Caco-2 (cell line): ENCODE data around the gene RNF207. TPM values are rescaled to one million over a fixed set of nuclear protein-coding genes. Genes with fewer than 3 reads are reported as not detected.
A peak's percentile ranks its signal among the peaks of the same experiment; 100 is the strongest.

Experiments used
- BruUV-seq: library from RNA; stranded (reverse); fragments of 400-500 nt; replicated peaks from 2 replicates; lab custom pipeline; 2021; lab: Mats Ljungman, UMichigan
- CTCF ChIA-PET: fragments of 300-600 bp; sonication (Branson Sonifier 250); formaldehyde crosslinking; loops from one replicate; lab custom pipeline; 2022; ENCODE audit warnings: antibody characterized with exemption; lab: Charles Lee
- POLR2A ChIA-PET: fragments of 300-600 bp; sonication (Branson Sonifier 250); formaldehyde crosslinking; loops from one replicate; lab custom pipeline; 2022; ENCODE audit warnings: antibody characterized with exemption; lab: Charles Lee
- DNase-seq, 2 experiments: peaks; one replicate each; pipeline versions ENCODE4 v3.0.0 to v3.0.0-alpha.2; 2020 to 2022
- H3K27me3 ChIP-seq: replicated peaks from 2 replicates; pipeline ENCODE4 v1.6.0; 2011; ENCODE audit warnings: low read length; ENCODE audit not compliant: control insufficient read depth, insufficient read depth
- H3K36me3 ChIP-seq: 2 replicates; pipeline ENCODE4 v1.5.1; 2011; ENCODE audit warnings: low read length; ENCODE audit not compliant: control insufficient read depth, insufficient read depth
- H3K4me1 ChIP-seq: fragments of 250-450 bp; sonication (Bioruptor Pico); 2 replicates; pipeline ENCODE4 v1.5.1; 2020; ENCODE audit warnings: mild to moderate bottlenecking
- H3K4me3 ChIP-seq: 2 replicates; pipeline ENCODE4 v1.5.1; 2011; ENCODE audit warnings: low read depth, mild to moderate bottlenecking, control low read depth, low read length
- H3K9me3 ChIP-seq: fragments of 250-450 bp; sonication (Bioruptor Pico); 2 replicates; pipeline ENCODE4 v1.5.1; 2020; ENCODE audit warnings: mild to moderate bottlenecking, moderate library complexity
- H3K27ac Mint-ChIP-seq: one replicate; pipeline ENCODE4 v1.8.0; 2022; ENCODE audit warnings: mixed read lengths; ENCODE audit not compliant: unreplicated experiment
- H3K27me3 Mint-ChIP-seq: one replicate; pipeline ENCODE4 v1.8.0; 2022; ENCODE audit warnings: mixed read lengths; ENCODE audit not compliant: insufficient read depth, unreplicated experiment
- H3K36me3 Mint-ChIP-seq: one replicate; pipeline ENCODE4 v1.8.0; 2022; ENCODE audit warnings: mild to moderate bottlenecking, mixed read lengths; ENCODE audit not compliant: insufficient read depth, unreplicated experiment
- H3K4me1 Mint-ChIP-seq: one replicate; pipeline ENCODE4 v1.8.0; 2022; ENCODE audit warnings: low read depth, mixed read lengths; ENCODE audit not compliant: unreplicated experiment
- H3K4me3 Mint-ChIP-seq: one replicate; pipeline ENCODE4 v1.8.0; 2022; ENCODE audit warnings: mild to moderate bottlenecking, moderate library complexity, mixed read lengths; ENCODE audit not compliant: unreplicated experiment
- H3K9me3 Mint-ChIP-seq: one replicate; pipeline ENCODE4 v1.8.0; 2022; ENCODE audit warnings: mixed read lengths; ENCODE audit not compliant: unreplicated experiment
- intact Hi-C: fragments of 100-400 bp; cut with micrococcal nuclease; formaldehyde crosslinking; loops from one replicate; pipeline ENCODE4 v1.10.0; 2022; ENCODE audit not compliant: unreplicated experiment
- total RNA-seq: library from RNA; stranded (reverse); gene quantifications from 2 replicates; pipeline ENCODE4 v1.2.3, GENCODE V29; 2022
- TF ChIP-seq, protein P1 (sequence below), 2 experiments: fragments of 200-600 bp in 1 of 2; IDR thresholded peaks; 1 replicate in 1 of 2; 2 replicates in 1 of 2; pipeline versions ENCODE4 v1.5.1 to v1.8.0; 2011 to 2022; ENCODE audit warnings: antibody characterized with exemption in 1 of 2, control low read depth in 1 of 2, inconsistent platforms in 1 of 2, low read depth in 1 of 2, low read length in 1 of 2, mild to moderate bottlenecking in 1 of 2, moderate library complexity in 1 of 2; ENCODE audit not compliant: insufficient read depth in 1 of 2, severe bottlenecking in 1 of 2, unreplicated experiment in 1 of 2

RNF207 gene
- total RNA-seq, 1 experiment from 2014 or later: 27.4 TPM

DNA sequence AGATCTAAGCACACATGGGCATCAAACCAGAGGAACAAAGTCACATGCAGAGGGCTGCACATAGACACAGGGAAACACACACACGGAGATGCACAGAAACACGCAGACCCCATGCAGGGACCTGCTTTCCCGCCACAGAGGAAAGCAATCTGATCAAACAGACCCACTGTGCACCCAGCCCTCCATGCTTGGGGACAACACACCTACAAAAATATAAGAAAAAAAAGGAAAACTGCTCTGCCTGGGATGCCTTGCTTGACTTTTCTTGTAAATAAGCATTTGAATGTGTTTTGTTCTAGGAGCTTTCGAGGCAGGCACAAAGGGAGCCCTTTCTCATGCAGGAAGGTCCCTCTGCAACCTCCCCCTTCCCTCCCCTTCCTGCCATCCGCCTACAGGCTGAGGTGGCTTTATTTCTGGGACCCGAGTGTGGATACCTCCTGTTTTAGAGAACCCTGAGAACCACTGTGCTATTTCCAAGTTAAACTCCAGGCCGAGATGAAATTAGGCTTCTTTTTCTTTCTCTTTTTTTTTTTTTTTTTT is 33.4 kb downstream of the RNF207 start:
- Mint-ChIP-seq H3K9me3 (no peaks in the 10 kb centered on the region), H3K4me1 (peaks cover 5% of the 10 kb centered on the region), H3K27ac (no peak overlapping the region), H3K36me3 (peaks cover 1% of the 10 kb centered on the region), H3K27me3 (peaks cover 4% of the 10 kb centered on the region), H3K4me3 (no peak overlapping the region)
- BruUV-seq: no TSS peak
- TF ChIP-seq, protein P1, sequence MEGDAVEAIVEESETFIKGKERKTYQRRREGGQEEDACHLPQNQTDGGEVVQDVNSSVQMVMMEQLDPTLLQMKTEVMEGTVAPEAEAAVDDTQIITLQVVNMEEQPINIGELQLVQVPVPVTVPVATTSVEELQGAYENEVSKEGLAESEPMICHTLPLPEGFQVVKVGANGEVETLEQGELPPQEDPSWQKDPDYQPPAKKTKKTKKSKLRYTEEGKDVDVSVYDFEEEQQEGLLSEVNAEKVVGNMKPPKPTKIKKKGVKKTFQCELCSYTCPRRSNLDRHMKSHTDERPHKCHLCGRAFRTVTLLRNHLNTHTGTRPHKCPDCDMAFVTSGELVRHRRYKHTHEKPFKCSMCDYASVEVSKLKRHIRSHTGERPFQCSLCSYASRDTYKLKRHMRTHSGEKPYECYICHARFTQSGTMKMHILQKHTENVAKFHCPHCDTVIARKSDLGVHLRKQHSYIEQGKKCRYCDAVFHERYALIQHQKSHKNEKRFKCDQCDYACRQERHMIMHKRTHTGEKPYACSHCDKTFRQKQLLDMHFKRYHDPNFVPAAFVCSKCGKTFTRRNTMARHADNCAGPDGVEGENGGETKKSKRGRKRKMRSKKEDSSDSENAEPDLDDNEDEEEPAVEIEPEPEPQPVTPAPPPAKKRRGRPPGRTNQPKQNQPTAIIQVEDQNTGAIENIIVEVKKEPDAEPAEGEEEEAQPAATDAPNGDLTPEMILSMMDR (IDR thresholded peaks at IDR 0.05; ENCODE audit: insufficient read depth in 1 of 2, low read depth in 1 of 2, low read length in 1 of 2, severe bottlenecking in 1 of 2, unreplicated experiment in 1 of 2): no peak
- DNase-seq: no peak
- ChIA-PET POLR2A (no interaction called here), CTCF (interaction anchor here (0.6 to 1.1 kb wide), 4 partner anchors 33 to 340 kb away, joined by 3 to 9 read pairs (median 4); partner anchors contain the start of gene ZBTB48)
- H3K4me1 ChIP-seq: 0 out of 2 replicates have a peak, but pooled peaks cover 12% of the 10 kb centered on the region
- no peaks in the 10 kb centered on the region for H3K27me3 ChIP-seq
- no peaks in the 10 kb centered on the region for H3K36me3 ChIP-seq
- H3K9me3 ChIP-seq: no peaks in the 10 kb centered on the region
- no peak overlapping the region for H3K4me3 ChIP-seq
- intact Hi-C loops: loop anchor here (5.0 kb wide), 1 partner anchor 42 kb away; the partner anchor contains the start of gene RPL22

DNA sequence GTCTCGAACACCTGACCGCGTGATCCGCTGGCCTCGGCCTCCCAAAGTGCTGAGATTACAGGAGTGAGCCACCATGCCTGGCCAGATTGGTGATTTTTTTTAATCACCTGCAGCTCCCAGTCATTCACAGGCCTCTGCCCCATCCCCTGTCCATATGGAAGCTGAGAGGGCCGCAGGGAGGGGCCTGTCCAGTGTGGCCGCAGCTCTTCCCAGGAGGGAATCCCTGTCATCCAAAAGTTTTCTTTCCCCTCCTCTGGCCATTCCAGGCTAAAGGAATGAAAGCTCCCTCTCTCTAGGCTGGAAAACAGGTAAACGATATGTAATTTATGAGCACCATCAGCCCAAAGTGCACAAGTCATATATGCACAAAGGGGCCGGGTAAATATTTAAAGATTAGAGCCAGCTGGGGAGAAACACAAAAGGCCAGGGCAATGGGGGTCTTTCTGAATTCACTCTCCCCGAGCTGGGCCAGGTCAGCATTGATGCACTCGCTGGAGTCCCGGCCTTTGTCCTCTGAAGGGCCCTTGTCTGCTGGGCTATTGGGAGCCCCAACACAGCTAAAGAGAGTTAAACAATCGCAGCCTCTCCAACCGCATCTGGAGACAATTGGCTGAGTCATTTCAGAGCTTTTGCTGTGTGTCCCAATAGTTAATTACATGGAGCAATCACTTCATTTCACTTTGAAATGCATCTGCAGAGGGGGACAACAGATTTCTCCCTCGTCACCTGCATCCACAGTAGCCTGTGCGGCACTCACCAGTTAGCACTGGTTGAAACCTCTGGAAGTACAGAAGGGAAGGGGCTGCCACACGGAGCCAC is 34.2 kb downstream of the RNF207 start:
- H3K4me3 Mint-ChIP-seq: no peak overlapping the region
- no peak overlapping the region for H3K27ac Mint-ChIP-seq
- no TSS peak for BruUV-seq

More for the DNA sequence above, 34.2 kb downstream of the RNF207 start:
- ChIA-PET CTCF (interaction anchor here (1.0 kb wide), 1 partner anchor 321 kb away, joined by 3 read pairs; no protein-coding TSS in a partner anchor), POLR2A (interaction anchor here (0.6 kb wide), 1 partner anchor 172 kb away, joined by 3 read pairs; no protein-coding TSS in a partner anchor)
- 0 out of 2 replicates have a peak, but pooled peaks cover 7% of the 10 kb centered on the region for H3K4me1 ChIP-seq
- Mint-ChIP-seq H3K36me3 (no peaks in the 10 kb centered on the region), H3K27me3 (peaks cover 7% of the 10 kb centered on the region), H3K4me1 (peaks cover 5% of the 10 kb centered on the region), H3K9me3 (no peaks in the 10 kb centered on the region)
- no peak overlapping the region for H3K4me3 ChIP-seq
- no peaks in the 10 kb centered on the region for H3K27me3 ChIP-seq
- intact Hi-C loops: loop anchor here (5.0 kb wide), 1 partner anchor 43 kb away; the partner anchor contains the start of gene RPL22
- DNase-seq: peak in 1 of 2 experiments; percentile 62
- no peaks in the 10 kb centered on the region for H3K9me3 ChIP-seq
- H3K36me3 ChIP-seq: no peaks in the 10 kb centered on the region
- TF ChIP-seq, protein P1 (IDR thresholded peaks at IDR 0.05; ENCODE audit: insufficient read depth in 1 of 2, low read depth in 1 of 2, low read length in 1 of 2, severe bottlenecking in 1 of 2, unreplicated experiment in 1 of 2): no peak
